ENCODE results near the gene CACHD1.

- no peak for TF ChIP-seq CTCF (IDR thresholded peaks at IDR 0.05)
- no peak for TF ChIP-seq POLR2A (IDR thresholded peaks at IDR 0.05)
- no peak for TF ChIP-seq EP300 (IDR thresholded peaks at IDR 0.05)
Measured at GRCh38 chr1:64499011-64499410, 29.1 kb downstream of the CACHD1 start.

Measured in gastroesophageal sphincter (tissue), 3 donors.